ENCODE data around the gene MRPS21.

GRCh38 chr1:150283260-150283659 is 10.4 kb upstream of the MRPS21 start:
- TF ChIP-seq CTCF (IDR thresholded peaks at IDR 0.05) (no peak), POLR2A (IDR thresholded peaks at IDR 0.05) (no peak)
